NCI-H1105 treated with DMSO at 0.1 percent for 48 hours (cell line): ENCODE data around the gene REXO1.

Experiments
- DNase-seq: peaks from one replicate; lab custom pipeline; 2025; lab: John Stamatoyannopoulos, UW

REXO1 gene

GRCh38 chr19:1828279-1829238, 19.7 kb downstream of the REXO1 start:
- no peak for DNase-seq

GRCh38 chr19:1827566-1828278, 20.6 kb downstream of the REXO1 start:
- DNase-seq = no peak

DNA sequence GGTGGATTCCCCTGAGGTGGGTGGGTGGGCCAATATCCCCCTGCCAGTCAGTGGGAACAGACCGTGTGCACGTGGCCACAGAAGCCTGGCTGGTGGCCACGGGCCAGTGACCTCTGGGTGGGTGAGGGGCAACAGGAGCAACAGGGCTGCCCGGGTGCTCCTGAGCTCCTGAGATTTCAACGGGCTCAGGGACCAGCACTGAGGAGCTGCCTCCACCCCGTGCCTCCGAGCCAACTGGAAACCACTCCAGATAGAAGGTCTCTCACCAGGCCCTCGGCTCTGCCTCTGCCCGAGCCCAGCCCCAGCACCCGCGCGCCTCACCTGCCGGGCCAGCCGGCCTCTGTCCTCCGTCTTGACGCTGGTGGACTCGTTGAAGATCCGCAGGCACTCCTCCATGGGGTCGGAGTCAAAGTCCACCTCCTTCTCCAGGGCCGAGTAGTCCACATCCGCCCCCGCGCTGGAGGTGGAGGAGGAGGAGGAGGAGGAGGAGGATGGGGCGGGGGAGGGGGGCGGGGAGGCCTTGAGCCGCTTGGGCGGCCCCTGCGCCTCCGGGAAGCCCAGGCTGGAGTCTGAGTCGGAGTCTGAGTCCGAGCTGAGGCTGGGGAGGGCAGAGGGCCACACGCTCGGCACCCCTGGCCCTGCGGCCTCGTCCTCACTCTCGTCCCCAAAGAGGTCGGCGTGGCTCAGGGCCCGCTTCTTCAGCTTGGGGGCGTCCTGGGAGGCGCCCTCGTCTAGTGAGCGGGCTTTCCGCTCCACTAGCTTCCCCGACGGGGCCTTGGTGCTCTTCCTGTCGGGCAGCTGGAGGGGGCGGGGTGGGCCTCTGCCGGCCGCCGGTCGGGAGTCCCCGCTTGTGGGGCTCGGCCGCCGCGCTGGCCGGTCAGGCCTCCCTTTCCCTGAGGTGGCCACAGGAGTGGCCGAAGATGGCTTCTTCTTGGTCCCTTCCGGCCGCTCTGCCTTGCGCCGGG, 21.4 kb downstream of the REXO1 start:
- DNase-seq = no peak

GRCh38 chr19:1825909-1826556, 22.2 kb downstream of the REXO1 start:
- DNase-seq = peak; percentile 64

- no peak for DNase-seq
Observed at GRCh38 chr19:1824252-1824622, 24.0 kb downstream of the REXO1 start.

- no peak for DNase-seq
Observed at GRCh38 chr19:1823539-1824251, 24.6 kb downstream of the REXO1 start.

DNA sequence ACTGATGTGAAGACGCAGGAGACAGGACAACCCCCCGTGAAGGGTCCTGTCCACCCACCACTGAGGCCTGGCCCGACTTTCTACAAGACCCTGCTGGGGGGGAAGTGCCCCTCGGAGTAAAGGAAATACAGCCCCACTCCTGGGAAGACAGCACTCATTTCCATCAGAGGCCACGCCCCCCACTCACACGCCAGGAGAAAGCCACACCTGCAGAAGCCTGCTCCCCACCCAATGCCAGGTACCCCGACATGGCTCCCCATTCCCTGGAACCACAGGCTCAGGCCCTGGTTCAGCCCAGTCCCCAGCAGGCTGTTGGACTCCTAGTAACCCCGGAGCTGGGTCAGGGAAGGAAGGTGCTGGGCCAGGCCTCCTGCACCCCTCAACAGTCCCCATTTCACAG, 25.3 kb downstream of the REXO1 start:
- DNase-seq = no peak

- DNase-seq = no peak
Observed at GRCh38 chr19:1822210-1822609, 26.1 kb downstream of the REXO1 start.

- DNase-seq = no peak
Observed at GRCh38 chr19:1819341-1820255, 28.7 kb downstream of the REXO1 start.

DNA sequence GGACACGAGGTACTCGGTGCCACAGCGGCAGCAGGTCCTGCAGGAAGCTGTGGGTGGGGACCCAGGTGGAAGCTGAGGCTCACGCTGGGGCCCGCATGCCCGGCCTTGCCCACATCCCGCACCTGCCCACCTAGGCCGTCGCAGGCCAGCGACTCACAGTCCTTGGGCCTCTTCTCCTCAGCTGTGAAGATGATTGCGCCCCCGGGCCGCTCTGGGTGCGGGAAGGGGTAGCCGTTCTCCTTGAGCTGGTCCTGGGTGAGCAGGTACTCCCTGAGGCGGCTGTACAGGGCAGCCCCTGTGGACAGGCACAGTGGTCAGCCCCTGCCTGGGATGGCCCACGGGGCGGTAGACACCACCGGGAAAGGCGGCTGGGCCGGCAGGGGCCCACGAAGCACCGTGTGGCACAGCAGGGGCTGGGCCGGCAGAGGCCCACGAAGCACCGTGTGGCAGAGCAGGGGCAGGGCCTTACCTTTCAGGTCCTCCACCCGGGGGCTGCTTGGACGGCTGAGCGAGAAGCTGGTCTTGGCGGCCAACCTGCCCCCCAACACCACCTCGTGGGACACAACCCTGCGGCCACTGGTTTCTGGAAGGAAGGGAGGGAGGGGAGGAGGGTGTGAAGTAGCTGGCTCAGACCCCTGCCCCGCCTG, 29.6 kb downstream of the REXO1 start:
- no peak for DNase-seq

DNA sequence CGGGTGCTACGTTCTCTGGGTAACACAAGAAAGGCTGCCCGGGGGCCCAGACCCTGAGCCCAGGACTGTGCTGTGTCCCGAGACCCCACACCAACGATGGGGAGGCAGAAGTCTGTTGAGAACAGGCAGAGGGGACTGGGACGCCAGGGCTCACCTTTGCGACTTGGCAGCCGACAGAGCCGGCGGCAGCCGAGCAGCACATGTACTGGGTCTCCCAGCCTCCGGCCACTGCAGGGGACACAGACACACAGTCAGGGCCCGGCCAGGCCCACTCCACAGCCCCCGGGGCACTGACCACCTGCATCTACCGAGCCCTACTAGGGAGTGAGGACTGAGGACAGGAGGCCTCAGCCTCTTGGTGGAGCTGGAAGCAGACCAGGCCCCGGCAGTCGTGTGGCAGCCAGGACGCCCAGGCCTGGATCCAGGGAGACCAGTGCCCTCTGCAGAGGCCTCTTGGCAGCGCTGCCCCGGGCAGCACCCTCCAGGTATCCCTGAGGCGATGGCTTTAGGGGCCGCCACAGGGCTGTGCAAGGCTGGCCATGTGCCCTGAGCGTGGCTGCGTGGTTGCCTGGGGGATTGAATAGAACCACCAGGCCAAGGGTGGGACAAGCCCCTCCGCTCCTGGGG, 30.6 kb downstream of the REXO1 start:
- no peak for DNase-seq

DNA sequence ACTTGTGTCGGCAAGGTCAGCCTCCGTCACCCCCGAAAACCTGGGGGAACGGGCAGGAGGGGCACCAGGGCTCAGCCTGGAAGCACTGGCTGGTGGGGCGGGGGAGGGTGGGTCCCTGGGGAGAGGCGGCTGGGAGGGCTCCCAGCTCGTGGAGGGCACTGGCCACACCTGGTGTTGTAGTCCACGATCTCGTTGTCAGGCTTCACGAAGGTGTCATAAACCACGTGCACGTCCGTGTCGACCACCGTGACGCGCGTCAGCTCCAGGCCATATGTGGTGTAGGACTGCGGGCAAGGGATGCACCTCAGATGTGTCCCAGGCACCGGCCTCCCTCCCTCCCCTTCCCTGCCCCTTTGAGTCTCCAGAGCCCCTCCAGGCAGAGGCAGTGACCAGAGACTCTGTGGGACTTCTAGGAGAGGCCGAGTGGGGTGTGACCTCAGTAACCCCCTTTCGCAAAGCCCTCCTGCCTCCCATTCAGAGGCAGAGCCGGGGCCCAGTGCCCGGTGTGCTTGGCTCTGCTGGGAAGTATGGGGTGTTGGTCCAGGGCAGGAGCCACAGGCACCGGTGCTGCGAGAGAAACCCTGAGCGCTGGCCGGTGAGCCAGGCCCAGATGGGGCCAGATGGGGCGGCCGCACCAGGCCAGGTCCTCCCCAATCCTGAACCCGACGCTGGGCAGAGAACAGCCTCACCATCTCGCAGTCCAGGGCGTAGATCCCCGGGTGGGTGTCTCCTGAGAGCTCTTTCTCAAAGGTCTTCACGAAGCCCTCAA, 31.6 kb downstream of the REXO1 start:
- no peak for DNase-seq

DNA sequence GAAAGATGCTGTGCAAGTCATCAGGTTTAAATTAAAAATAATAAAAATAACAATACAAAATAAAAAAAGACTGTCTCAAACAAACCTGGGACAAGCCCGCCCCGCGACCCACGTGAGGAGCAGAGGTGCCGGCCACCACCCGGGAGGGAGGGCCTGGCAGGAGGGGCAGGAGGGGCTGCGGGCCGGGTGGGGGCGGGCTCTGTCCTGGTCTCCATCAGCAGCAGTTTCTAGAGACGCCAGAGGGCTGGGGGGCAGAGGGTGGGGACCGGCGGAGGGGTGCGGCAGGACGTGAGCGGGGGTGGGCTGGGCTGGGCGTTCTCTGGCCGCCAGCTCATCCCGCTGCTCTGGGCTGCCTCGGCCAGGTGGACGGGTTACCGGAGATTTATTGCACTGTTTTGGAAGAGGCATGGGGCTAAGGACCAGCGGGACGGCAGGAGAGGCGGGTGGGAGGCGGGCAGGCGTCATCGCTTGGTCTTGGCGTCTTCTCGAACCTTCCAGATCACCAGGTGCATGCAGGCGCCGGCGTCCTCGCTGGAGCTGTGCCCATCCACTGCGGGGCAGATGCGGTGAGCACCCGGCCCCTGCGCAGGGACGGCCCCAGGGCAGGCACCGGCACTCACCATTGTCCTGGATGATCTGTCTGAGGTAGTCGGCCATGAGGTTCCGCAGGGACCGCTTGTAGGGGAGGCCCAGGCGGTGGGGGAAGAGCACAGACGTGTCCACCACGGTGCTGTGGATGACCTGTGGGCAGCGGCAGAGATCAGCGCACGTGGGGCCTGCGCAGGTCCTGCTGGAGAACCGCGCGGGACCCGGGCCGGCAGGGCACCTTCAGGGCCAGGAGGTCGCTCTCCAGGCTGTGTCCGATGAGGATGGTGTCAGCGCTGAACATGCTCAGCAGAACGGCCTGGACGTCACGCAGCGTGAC, 32.4 kb downstream of the REXO1 start:
- DNase-seq = no peak

DNA sequence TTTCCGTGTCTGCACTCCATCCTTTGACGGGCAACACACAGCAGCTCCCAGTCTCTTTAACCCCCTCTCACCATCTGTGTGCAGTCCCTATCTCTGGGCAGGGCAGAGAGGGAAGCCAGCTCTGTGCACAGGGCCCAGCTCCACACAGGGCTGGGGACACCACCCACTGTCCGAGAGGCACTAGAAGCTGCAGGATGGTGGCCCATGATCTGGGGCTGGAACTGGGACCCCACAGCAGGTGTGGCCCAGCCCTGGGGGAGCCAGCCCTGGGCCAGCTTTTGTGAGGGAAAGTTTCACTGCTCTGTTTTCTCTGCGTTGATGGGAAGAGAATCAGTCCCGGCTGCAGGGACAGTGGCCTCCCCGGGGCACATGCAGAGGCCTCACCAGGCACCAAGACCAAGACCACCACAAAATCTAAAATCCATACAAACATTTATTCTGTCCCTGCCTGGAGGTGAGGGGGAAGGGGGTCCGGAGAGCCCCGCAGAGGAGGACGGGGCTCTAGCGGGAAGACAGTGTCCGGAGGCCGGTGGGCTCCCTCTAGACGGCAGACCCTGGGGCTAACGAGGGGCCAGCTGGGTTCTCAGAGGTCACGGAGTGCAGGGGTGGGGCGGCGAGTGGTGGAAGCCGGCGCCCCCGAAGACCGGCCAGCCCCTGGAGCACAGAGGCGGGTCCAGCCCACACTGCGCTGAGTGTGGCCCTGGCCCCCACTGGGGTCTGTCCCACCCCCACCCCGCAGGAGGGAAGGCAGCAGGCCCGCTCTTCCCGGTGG, 33.3 kb downstream of the REXO1 start:
- no peak for DNase-seq

- DNase-seq = no peak
Observed at GRCh38 chr19:1814391-1814790, 33.9 kb downstream of the REXO1 start.
